H1 (cell line): Measurements from ENCODE around the gene VPS18. TPM values are rescaled to one million over a fixed set of nuclear protein-coding genes. Genes with fewer than 3 reads are reported as not detected.

Source experiments
- CTCF ChIA-PET: fragments of 300-600 bp; sonication (Branson Sonifier 250); formaldehyde crosslinking; loops from one replicate; lab custom pipeline; 2021; ENCODE audit not compliant: partially characterized antibody; lab: Charles Lee
- POLR2A ChIA-PET: fragments of 300-600 bp; sonication (Branson Sonifier 250); formaldehyde crosslinking; loops from one replicate; lab custom pipeline; 2021; ENCODE audit warnings: inconsistent platforms; ENCODE audit not compliant: partially characterized antibody; lab: Charles Lee
- DNase-seq, 2 experiments: peaks; one replicate each; pipeline versions ENCODE4 v3.0.0 to v3.0.0-alpha.2; 2010 to 2022; ENCODE audit warnings: low spot score in 2 of 2, low read depth in 1 of 2, mixed read lengths in 1 of 2
- FAIRE-seq: peaks from 2 replicates; lab custom pipeline; 2011; peaks lifted over from hg19 to GRCh38; lab: Jason Lieb, UNC
- H2AFZ ChIP-seq: 2 replicates; pipeline ENCODE4 v1.8.1; 2012; ENCODE audit warnings: low read length, inconsistent platforms
- H2AK5ac ChIP-seq: 2 replicates; pipeline ENCODE4 v1.6.1; 2013; ENCODE audit warnings: low read depth, low read length
- H2BK120ac ChIP-seq: replicated peaks from 2 replicates; pipeline ENCODE3; 2013; ENCODE audit warnings: low read depth, low read length, inconsistent platforms
- H2BK12ac ChIP-seq: 2 replicates; pipeline ENCODE4 v1.6.1; 2013; ENCODE audit warnings: low read depth, low read length
- H2BK15ac ChIP-seq: 2 replicates; pipeline ENCODE4 v1.6.1; 2013; ENCODE audit warnings: low read length
- H2BK20ac ChIP-seq: 2 replicates; pipeline ENCODE4 v1.6.1; 2013; ENCODE audit warnings: low read length
- H2BK5ac ChIP-seq: 2 replicates; pipeline ENCODE4 v1.6.1; 2013; ENCODE audit warnings: low read depth, low read length
- H3K14ac ChIP-seq: 2 replicates; pipeline ENCODE4 v1.6.1; 2013; ENCODE audit warnings: inconsistent platforms; ENCODE audit not compliant: insufficient read length
- H3K18ac ChIP-seq: 2 replicates; pipeline ENCODE4 v1.6.1; 2013; ENCODE audit warnings: low read length; ENCODE audit errors: extremely low read depth
- H3K23ac ChIP-seq: 2 replicates; pipeline ENCODE4 v1.6.1; 2013; ENCODE audit warnings: inconsistent platforms; ENCODE audit not compliant: insufficient read length
- H3K23me2 ChIP-seq: 2 replicates; pipeline ENCODE4 v1.6.1; 2013; ENCODE audit warnings: low read depth, low read length
- H3K27ac ChIP-seq: 2 replicates; pipeline ENCODE4 v1.6.1; 2011; ENCODE audit warnings: low read depth, low read length, inconsistent platforms
- H3K27me3 ChIP-seq, 4 experiments: replicated peaks in 1 of 4; 1 replicate in 1 of 4; 2 replicates in 3 of 4; pipeline versions ENCODE4 v1.6.1 to v1.8.1; 2011 to 2013; ENCODE audit warnings: low read length in 3 of 4, mild to moderate bottlenecking in 3 of 4, inconsistent platforms in 2 of 4, mixed read lengths in 2 of 4, moderate library complexity in 1 of 4; ENCODE audit not compliant: control insufficient read depth in 3 of 4, insufficient read depth in 3 of 4; ENCODE audit errors: extremely low read depth in 1 of 4
- H3K36me3 ChIP-seq, 4 experiments: 2 replicates each; pipeline versions ENCODE4 v1.6.1 to v1.8.1; 2011 to 2013; ENCODE audit warnings: mild to moderate bottlenecking in 4 of 4, low read length in 3 of 4, moderate library complexity in 2 of 4, control low read depth in 1 of 4, inconsistent platforms in 1 of 4; ENCODE audit not compliant: insufficient read depth in 4 of 4, control insufficient read depth in 2 of 4
- H3K4ac ChIP-seq: replicated peaks from 2 replicates; pipeline ENCODE3; 2013; ENCODE audit warnings: low read length, low read depth, mixed read lengths, inconsistent platforms; ENCODE audit not compliant: insufficient read length
- H3K4me1 ChIP-seq, 4 experiments: replicated peaks in 1 of 4; 1 replicate in 1 of 4; 2 replicates in 3 of 4; pipeline versions ENCODE4 v1.6.1 to v1.8.1; 2011 to 2013; ENCODE audit warnings: low read length in 3 of 4, inconsistent platforms in 2 of 4, mixed read lengths in 1 of 4; ENCODE audit not compliant: insufficient read depth in 4 of 4, control insufficient read depth in 3 of 4
- H3K4me2 ChIP-seq, 2 experiments: 2 replicates each; pipeline versions ENCODE4 v1.6.1 to v1.8.1; 2011 to 2013; ENCODE audit warnings: low read depth in 2 of 2, low read length in 2 of 2, control low read depth in 1 of 2, inconsistent platforms in 1 of 2, mild to moderate bottlenecking in 1 of 2; ENCODE audit not compliant: insufficient read depth in 1 of 2
- H3K4me3 ChIP-seq, 4 experiments: fragments of 200-600, 300-600 bp in 1 of 4; sonication (generic), shearing (Covaris generic), sonication (Bioruptor Twin) in 1 of 4; 2 replicates each; pipeline versions ENCODE4 v1.5.1 to v1.8.1; 2011 to 2016; ENCODE audit warnings: low read length in 4 of 4, low read depth in 3 of 4, control low read depth in 2 of 4, inconsistent platforms in 2 of 4, mild to moderate bottlenecking in 2 of 4, mixed read lengths in 1 of 4, moderate library complexity in 1 of 4; ENCODE audit not compliant: insufficient read depth in 2 of 4; ENCODE audit errors: extremely low read depth in 1 of 4
- H3K56ac ChIP-seq: replicated peaks from 2 replicates; pipeline ENCODE3; 2013; ENCODE audit warnings: low read depth, mild to moderate bottlenecking, mixed read lengths, low read length, inconsistent platforms; ENCODE audit not compliant: insufficient read length
- H3K79me1 ChIP-seq: 2 replicates; pipeline ENCODE4 v1.6.1; 2013; ENCODE audit warnings: low read depth, low read length, control low read depth
- H3K79me2 ChIP-seq, 2 experiments: 2 replicates each; pipeline versions ENCODE4 v1.6.1 to v1.8.1; 2012 to 2013; ENCODE audit warnings: low read length in 2 of 2, mild to moderate bottlenecking in 2 of 2, inconsistent platforms in 1 of 2; ENCODE audit not compliant: insufficient read depth in 2 of 2, control insufficient read depth in 1 of 2
- H3K9ac ChIP-seq, 4 experiments: replicated peaks in 1 of 4; 1 replicate in 1 of 4; 2 replicates in 3 of 4; pipeline versions ENCODE4 v1.6.1 to v1.8.1; 2011 to 2013; ENCODE audit warnings: low read depth in 3 of 4, low read length in 3 of 4, control low read depth in 2 of 4, mild to moderate bottlenecking in 2 of 4, moderate library complexity in 2 of 4, inconsistent platforms in 1 of 4; ENCODE audit errors: extremely low read depth in 1 of 4
- H3K9me3 ChIP-seq, 2 experiments: 2 replicates each; pipeline versions ENCODE4 v1.6.1 to v1.8.1; 2012 to 2013; ENCODE audit warnings: mild to moderate bottlenecking in 2 of 2, moderate library complexity in 2 of 2, control low read depth in 1 of 2, inconsistent platforms in 1 of 2, low read depth in 1 of 2, low read length in 1 of 2, mixed read lengths in 1 of 2; ENCODE audit not compliant: insufficient read depth in 2 of 2
- H4K20me1 ChIP-seq, 2 experiments: replicated peaks in 1 of 2; 2 replicates each; pipeline versions ENCODE3 to v1.8.1; 2011 to 2013; ENCODE audit warnings: inconsistent platforms in 2 of 2, low read length in 2 of 2, mild to moderate bottlenecking in 1 of 2; ENCODE audit not compliant: insufficient read depth in 2 of 2, control insufficient read depth in 1 of 2
- H4K5ac ChIP-seq: 2 replicates; pipeline ENCODE4 v1.6.1; 2013; ENCODE audit warnings: low read length, low read depth, mixed read lengths, inconsistent platforms; ENCODE audit not compliant: insufficient read length
- H4K8ac ChIP-seq: 2 replicates; pipeline ENCODE4 v1.8.0; 2013; ENCODE audit warnings: mild to moderate bottlenecking, moderate library complexity, low read length, inconsistent platforms; ENCODE audit not compliant: insufficient read depth; ENCODE audit errors: extremely low read depth
- H4K91ac ChIP-seq: replicated peaks from 2 replicates; pipeline ENCODE3; 2013; ENCODE audit warnings: low read length, mixed read lengths, inconsistent platforms; ENCODE audit not compliant: insufficient read length
- ASH2L ChIP-seq: fragments of 200-600, 300-600 bp; sonication (generic); IDR thresholded peaks from one replicate; pipeline ENCODE4 v1.7.1; 2017; ENCODE audit warnings: low read length
- ATF3 ChIP-seq: IDR thresholded peaks from 2 replicates; pipeline ENCODE4 v1.6.1; 2011; ENCODE audit warnings: low read depth, mild to moderate bottlenecking, low read length; ENCODE audit not compliant: insufficient read depth
- NRF1 ChIP-seq: IDR thresholded peaks from 2 replicates; pipeline ENCODE4 v1.6.1; 2011; ENCODE audit warnings: mild to moderate bottlenecking, low read depth, low read length, improper control_type of control experiment
- SIRT6 ChIP-seq: IDR thresholded peaks from one replicate; pipeline ENCODE4 v1.7.1; 2012; ENCODE audit warnings: low read length, inconsistent platforms
- WGBS, 2 experiments: shearing (Covaris generic) in 1 of 2; methylation state at CpG; one replicate each; pipeline versions ENCODE4 v1.1.6 to v1.1.7; 2013 to 2015; ENCODE audit warnings: low lambda C conversion rate in 2 of 2, mixed read lengths in 2 of 2, inconsistent platforms in 1 of 2, low coverage in 1 of 2, missing lambda C conversion rate in 1 of 2; ENCODE audit not compliant: insufficient replicate concordance in 2 of 2, insufficient coverage in 1 of 2, insufficient read length in 1 of 2; ENCODE audit errors: extremely low coverage in 1 of 2, missing lambda C conversion rate in 1 of 2; 5-methylcytosine and 5-hydroxymethylcytosine counted together
- polyA plus RNA-seq, 7 experiments: library from polyadenylated mRNA; depleted of rRNA in 3 of 7; stranded (reverse) in 5 of 7; unstranded in 2 of 7; fragments of >200 nt in 5 of 7; fragments of 200-250 nt in 2 of 7; gene quantifications; 1 replicate in 5 of 7; 2 replicates in 1 of 7; 4 replicates in 1 of 7; pipeline versions ENCODE4 v1.2.1 to v1.2.3, GENCODE V29; 2011 to 2013; ENCODE audit warnings: missing spikeins in 2 of 7, mixed read lengths in 2 of 7
- total RNA-seq: library from RNA; stranded (reverse); fragmentation: NEBNext Ultra II Directional; extraction: Animal tissue kit (Norgen Biotek cat#: 25700); gene quantifications from 2 replicates; pipeline ENCODE4 v1.2.1, GENCODE V29; 2021

Gene VPS18
- total and polyA plus RNA-seq, 2 of the 8 experiments (the other 6 are each of a cell fraction or from before 2014, with no cell fraction given): 28.9 to 32.7 TPM

DNA sequence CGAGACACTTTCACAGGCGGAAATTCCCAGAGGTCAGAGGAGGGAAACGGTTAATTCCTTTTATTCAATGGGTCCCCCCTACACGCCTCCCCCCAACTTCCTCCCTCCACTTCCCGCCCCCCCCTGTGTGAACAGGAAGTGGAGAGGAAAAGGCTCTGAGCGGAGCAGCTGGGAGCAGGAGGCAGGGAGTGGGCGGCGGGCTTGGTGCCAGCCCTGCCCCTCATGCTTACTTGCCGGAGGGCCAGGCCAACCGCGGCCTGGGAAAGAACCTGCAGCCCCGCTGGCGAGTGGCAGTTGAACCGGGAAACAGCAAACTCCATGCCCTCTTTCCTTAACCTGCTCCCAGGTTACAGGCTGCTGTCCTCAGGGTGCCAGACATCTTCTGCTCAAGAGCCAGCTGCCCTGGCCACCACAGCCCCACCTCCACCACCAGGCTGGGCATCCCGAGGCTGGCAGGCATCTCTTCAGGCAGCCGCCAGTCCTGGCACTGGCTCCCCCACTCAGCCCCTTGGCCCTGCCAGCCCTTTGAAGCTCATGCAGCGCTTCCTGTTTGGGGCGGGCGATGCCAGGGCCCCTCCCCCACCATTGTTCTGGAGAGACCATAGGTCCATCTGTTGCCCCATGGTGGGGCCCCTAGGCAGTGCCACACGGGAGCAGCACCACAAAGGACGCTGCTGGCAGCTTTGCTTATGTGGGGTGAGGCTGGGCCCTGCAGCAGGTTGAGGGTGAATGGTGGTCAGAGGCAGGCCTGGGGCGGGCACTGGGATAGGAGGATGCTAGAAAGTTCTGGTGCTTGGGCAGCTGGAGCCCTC, 12.9 kb downstream of the VPS18 start:
- H3K9me3 ChIP-seq: no peaks in the 10 kb centered on the region
- no peak overlapping the region for H3K4ac ChIP-seq
- FAIRE-seq: no peak
- no peak overlapping the region for H3K18ac ChIP-seq
- no peak overlapping the region for H2BK20ac ChIP-seq
- no peak overlapping the region for H3K27ac ChIP-seq
- H3K23me2 ChIP-seq: peaks cover 6% of the 10 kb centered on the region; the same call in 1 of the 2 replicates
- no peak overlapping the region for H3K9ac ChIP-seq
- 0 out of 2 replicates have a peak overlapping the region, but pooled peaks have one; percentile 61 for H2BK15ac ChIP-seq
- no peak overlapping the region; the same call in 1 of the 2 replicates for H2BK5ac ChIP-seq
- no peak overlapping the region for H2BK120ac ChIP-seq
- H3K4me3 ChIP-seq: peak overlapping the region in 3 of 4 experiments; percentile 25 to 62 (median 47); a peak in 5 of 8 replicates
- H3K79me1 ChIP-seq: no peaks in the 10 kb centered on the region
- POLR2A ChIA-PET: interaction anchor here (0.8 to 11.5 kb wide), 12 partner anchors 8 to 151 kb away, joined by 3 to 209 read pairs (median 5); partner anchors contain the start of genes CHAC1, DLL4 and VPS18
- no peak overlapping the region for H4K91ac ChIP-seq
- H3K36me3 ChIP-seq: peaks cover 6 to 19% (median 10%) of the 10 kb centered on the region in 4 experiments; a peak in 5 of 8 replicates
- H3K23ac ChIP-seq: no peak overlapping the region
- H2AFZ ChIP-seq: no peak overlapping the region
- H3K14ac ChIP-seq: no peak overlapping the region
- no peak overlapping the region for H4K8ac ChIP-seq
- H3K4me2 ChIP-seq: peak overlapping the region; percentile 45 to 92
- H2AK5ac ChIP-seq: no peak overlapping the region; the same call in 1 of the 2 replicates
- no peak overlapping the region for H2BK12ac ChIP-seq
- peaks cover 0 to 18% (median 12%) of the 10 kb centered on the region in 4 experiments; a peak in 6 of 7 replicates for H3K4me1 ChIP-seq
- CTCF ChIA-PET: interaction anchor here (0.6 to 20.6 kb wide), 21 partner anchors 11 to 889 kb away, joined by 3 to 619 read pairs (median 17); partner anchors contain the start of genes CHAC1, DLL4 and VPS18
- H4K5ac ChIP-seq: no peak overlapping the region
- H3K56ac ChIP-seq: no peak overlapping the region
- no peak for DNase-seq
- no peaks in the 10 kb centered on the region; a peak in 1 of 7 replicates for H3K27me3 ChIP-seq
- H4K20me1 ChIP-seq: peaks cover 15 to 16% of the 10 kb centered on the region in 2 experiments
- H3K79me2 ChIP-seq: no peaks in the 10 kb centered on the region
- WGBS, 2 experiments: 62% methylated on average over 21 of the region's 22 CpGs; no CpG with 5 or more reads in 1 of the 2 experiments
- TF ChIP-seq ASH2L (no peak), NRF1 (no peak), ATF3 (no peak), SIRT6 (no peak)
